Measurements from ENCODE around the gene DCLRE1B.

GRCh38 chr1:113942527-113942926, 37.4 kb downstream of the DCLRE1B start:
- no peak for TF ChIP-seq CTCF (IDR thresholded peaks at IDR 0.05)
- TF ChIP-seq EZH2 (IDR thresholded peaks at IDR 0.05), result no peak
- no peak for TF ChIP-seq EZH2phosphoT487 (IDR thresholded peaks at IDR 0.05)
